HG02852 (cell line): ENCODE measurements around the gene LACTBL1.
"Not testable (repeated sequence)": the region's sequence is repeated elsewhere in the genome, so short reads cannot be mapped to it uniquely, and the experiment has no call there.

Source experiments
- ATAC-seq: cut with Tn5 transposase; IDR thresholded peaks from one replicate; pipeline ENCODE4 v1.9.1; 2021; ENCODE audit warnings: mild to moderate bottlenecking, moderate library complexity; ENCODE audit not compliant: unreplicated experiment

Gene LACTBL1

DNA sequence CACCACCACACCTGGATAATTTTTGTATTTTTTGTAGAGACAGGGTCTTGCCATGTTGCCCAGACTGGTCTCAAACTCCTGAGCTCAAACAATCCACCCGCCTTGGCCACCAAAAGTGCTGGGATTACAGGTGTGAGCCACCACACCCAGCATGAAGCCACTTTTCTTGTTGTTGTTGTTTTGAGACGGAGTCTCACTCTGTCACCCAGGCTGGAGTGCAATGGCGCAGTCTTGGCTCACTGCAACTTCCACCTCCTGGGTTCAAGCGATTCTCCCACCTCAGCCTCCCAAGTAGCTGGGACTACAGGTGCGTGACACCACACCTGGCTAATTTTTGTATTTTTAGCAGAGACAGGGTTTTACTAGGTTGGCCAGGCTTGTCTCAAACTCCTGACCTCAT, 27.5 kb downstream of the LACTBL1 start:
- ATAC-seq: not testable (repeated sequence)

DNA sequence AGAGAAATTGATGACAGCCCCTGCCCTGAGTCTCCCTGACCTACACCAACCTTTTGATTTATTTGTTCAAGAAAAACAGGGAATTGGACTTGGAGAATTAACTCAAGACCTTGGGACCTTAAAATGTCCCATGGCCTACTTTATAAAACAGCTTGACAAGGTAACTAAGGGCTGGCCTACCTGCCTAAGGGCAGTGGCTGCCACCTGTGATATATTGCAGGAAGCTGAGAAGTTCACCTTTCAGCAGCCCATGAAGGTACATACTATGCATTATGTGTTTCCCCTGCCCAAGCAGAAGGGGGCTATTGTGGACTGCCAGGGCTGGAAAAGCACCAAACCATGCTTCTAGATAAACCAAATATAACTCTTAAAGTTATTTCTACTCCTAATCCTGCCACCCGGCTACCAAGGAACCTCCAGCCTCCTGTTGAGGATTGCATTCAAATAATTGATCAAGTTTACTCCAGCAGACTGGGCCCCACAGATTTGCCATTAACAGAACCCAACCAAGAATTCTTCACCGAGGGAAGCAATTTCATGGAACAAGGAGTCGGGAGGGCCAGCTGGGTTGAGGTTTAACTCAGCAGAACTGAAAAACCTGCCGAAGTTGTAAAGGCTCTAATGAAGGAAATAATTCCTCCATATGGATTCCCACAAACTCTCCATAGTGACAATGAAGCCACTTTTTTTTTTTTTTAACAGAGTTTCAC, 28.2 kb downstream of the LACTBL1 start:
- no peak for ATAC-seq

DNA sequence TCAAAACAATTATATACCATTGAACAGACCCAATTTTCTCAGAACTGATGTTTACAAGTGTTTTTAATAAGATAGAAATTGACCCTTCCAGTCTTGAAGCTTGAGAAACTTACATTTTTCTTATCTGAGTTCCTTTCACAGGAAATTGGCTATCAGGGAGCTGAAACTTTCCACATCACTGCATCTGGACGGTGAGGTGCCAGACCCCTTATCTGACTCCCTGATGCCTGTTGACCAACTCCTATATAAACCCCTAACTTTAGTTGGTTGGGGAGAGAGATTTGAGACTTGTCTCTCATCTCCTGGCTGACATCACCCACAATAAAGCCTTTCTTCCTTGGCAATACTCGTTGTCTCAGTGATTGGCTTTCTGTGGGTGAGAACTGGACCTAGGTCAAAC, 31.4 kb downstream of the LACTBL1 start:
- ATAC-seq: no peak

DNA sequence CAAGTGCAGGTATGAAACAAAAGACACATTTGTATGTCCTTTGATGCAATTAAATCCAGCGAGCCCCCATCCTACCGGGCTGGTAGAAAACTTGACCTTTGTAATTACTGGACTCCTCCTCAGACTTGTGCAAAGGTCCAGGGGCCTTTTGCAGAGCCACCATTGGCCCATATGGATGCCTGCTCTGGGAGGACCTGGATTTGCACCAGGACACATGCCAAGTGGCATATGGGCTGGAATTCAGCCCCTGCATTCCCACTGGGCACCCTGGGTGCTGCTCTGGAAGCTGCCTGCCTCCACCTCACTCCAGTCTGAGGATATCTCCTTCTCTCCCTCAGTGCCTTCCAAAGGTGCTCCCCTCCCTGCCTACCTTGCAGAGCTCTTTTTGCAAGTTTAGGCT, 36.0 kb downstream of the LACTBL1 start:
- ATAC-seq: no peak

DNA sequence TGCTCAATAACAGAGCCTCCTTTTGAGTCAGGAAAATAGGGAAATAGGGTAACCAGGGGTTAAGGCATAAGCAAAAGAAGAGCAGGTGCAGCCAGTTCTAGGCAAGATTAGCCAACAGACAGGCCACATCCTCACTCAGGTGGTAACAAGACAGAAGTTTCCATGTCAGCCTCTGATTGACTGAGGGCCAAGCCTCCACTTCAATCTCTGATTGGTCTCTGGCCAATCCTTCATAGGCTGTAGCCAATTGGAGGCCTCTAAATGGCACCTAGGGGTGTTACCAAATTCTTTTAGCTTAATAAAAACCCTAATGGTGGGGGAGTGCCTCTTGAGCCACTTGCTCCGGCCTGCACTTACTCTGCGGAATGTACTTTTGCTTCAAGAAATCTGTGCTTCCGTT, 37.2 kb downstream of the LACTBL1 start:
- ATAC-seq: no peak

DNA sequence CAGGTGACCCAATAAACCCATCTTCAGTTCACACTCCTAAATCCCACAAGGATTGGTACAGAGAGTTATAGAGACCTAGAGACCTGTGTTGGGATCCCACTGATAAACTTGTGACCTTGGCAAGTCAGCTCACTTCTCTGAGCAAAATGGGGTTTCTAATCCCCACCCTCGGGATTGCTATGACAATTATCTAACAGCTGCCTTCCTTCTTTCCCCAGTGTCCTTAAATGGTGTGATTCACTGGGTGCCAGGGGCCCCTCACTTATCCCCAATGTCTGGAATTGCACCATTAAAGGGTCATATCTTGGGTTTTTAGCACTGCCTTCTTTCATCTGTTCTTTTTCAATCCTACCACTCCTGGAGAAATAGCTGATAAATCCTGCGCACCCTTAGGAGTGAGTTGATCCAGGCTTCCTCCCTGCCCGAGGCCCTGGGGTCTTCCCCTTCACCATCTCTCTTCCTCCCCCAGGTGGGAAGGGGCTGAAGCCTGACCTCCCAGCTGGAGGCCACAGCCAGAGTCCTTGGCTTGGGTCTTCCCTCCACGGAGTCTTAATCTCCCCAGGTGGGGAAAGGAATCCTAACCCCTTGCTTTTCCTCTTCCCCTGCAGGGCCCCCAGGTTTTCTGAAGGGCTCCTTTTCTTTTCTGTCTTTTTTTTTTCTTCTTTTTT, 39.7 kb downstream of the LACTBL1 start:
- ATAC-seq: no peak

DNA sequence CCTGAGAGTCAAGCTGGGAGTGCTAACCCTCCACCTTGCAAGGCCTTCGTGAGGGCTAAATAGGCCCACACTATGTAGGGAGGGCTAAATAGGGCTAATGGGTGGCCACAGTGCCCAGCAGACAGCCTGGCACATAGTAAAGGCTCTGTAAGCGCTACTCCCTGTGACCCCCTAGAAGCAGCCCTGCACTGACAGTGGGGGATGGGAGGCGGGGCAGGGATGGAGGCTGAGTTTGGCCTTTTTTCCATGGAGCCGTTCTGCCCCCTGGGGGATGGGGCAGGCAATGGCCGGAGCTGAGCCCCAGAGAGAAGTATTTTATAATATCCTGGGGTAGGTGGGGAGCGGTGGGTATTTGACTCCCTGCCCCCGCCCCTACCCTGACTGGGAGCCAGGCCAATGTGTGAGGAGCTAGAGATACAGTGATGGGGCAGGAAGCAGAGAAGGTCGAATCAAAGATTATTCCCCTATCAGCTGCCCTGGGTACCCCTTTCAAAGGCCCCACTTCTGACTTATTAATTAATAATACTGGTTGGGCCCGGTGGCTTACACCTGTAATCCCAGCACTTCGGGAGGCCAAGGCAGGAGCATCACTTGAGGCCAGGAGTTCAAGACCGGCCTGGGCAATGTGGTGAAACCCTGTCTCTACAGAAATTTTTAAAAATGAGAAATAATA, 42.3 kb downstream of the LACTBL1 start:
- no peak for ATAC-seq

DNA sequence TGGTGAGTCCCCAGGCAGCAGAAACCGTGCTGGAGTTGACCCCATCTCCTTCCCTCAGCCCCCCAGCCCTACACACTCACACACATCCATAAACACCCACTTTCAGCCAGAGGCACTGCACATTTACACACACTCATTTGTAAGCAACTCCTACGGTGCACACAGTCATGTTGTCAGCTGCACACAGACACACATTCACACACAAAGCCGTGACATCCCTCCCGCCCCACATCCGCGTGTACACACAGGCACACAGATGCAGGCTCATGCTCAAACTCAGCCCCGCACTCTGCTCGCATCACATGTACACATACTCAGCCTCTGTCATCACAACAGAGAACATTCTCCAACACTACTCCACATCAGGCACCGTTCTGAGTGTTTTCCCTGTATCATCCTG, 47.6 kb downstream of the LACTBL1 start:
- no peak for ATAC-seq

DNA sequence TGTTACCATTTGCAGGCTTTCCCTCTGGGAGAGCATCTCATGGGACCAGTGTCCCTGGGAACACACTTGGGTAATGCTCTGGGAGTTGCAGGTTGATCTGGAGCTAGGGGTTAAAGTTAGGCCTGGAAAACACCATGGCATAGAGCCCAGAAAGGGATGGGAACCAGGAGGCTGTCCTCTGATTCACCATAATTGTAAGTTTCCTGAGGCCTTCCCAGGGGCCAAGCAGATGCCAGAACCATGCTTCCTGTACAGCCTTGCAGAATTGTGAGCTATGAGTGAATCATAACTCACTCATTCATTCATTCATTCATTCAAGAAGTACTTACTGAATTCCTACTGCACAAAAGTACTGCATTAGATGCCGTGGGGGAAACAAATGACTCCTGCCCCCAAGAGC, 50.0 kb downstream of the LACTBL1 start:
- ATAC-seq: no peak

DNA sequence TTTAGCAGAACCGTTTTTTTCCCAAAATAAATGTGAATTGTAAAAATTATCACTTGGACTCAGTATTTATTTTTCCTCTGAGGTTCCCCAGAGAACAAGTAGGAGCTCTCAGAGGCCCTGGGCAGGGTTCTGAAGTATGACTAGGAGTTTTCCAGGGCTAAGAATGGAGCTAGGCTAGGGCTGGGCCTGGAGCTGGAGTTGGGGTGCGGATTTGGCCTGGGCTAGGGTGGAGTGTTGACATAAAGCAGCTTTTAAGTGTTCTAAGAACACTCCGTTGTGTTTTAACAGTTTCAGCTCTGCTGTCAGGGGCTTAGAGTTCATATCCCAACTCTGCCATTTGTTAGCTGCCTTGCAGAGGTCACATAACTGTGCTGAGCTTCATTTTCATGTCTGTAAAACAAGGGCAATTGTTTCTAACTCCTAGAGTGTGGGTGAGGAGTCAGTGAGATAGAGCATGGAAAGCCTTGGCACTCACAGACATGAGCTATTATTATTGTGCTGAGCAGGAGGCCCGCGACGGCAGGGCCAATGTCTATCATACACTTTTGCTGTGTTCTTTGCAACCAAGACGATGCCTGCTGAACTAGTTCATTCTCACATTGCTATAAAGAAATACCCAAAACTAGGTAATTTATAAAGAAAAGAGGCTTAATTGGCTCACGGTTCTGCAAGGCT, 51.1 kb downstream of the LACTBL1 start:
- no peak for ATAC-seq

DNA sequence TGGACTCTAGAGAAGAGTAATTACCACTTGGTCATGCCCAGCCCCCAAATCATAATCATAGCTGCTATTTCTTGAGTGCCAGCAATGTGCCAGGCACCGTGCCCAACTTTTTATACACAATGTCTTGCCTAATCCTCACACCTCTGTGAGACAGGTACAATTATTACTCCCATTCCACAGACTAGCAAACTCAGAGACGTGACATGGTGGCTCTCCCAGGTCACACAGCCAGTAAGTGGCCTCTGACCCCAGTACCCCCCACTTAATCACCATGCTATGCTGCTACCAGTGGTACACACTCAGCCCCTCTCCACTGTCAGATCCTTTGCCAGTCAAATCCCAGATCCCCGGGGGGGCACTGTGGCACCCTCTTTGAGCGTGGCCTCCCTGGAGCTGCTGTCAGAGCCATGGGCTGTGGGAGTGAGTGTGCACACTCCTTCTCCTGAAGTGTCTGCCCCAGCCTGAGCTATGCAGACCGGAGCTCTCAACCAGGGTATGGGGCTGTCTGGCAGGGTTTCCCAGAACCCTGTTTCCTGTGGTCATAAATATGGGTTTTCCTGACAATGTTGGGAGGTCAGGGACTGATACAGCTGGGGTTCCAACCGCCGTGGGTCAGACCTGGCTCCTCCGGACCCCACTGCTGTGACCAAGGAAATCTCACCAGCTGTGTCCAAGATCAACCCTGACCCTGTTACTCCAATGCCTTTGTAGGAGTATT, 51.8 kb downstream of the LACTBL1 start:
- ATAC-seq: no peak

DNA sequence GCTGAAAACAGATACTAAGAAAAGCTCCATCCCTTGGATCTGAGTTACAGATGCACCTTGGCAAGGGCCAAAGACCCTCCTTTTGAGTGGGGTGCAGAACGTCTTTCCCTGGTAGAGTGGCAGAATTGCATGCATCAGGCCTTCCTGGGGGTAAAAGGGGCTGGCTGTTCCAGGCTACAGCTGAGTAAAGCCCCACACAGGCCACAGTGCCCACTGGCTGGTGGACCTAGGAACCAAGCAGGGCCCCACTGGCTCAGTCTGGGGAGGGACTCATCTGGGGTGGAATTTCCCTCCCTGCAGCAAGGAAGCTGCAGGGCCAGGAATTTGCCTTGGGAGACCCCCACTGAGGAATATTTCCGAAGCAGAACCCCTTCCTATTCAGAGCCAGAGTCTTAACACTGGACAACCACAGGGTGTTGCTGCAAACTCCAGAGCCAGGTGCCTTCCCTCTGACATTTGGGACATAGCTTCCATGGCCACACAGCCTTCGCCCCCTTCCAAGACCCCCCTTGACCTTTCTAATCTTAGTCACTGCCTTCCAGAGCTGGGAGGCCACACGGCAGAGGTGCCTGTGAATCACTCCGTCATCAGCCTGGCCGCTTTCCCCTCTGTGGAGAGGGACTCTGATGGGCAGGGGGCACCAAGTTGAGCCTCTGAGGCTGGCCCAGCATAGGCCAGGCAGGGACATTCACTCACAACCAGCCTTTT, 52.5 kb downstream of the LACTBL1 start:
- ATAC-seq: no peak

DNA sequence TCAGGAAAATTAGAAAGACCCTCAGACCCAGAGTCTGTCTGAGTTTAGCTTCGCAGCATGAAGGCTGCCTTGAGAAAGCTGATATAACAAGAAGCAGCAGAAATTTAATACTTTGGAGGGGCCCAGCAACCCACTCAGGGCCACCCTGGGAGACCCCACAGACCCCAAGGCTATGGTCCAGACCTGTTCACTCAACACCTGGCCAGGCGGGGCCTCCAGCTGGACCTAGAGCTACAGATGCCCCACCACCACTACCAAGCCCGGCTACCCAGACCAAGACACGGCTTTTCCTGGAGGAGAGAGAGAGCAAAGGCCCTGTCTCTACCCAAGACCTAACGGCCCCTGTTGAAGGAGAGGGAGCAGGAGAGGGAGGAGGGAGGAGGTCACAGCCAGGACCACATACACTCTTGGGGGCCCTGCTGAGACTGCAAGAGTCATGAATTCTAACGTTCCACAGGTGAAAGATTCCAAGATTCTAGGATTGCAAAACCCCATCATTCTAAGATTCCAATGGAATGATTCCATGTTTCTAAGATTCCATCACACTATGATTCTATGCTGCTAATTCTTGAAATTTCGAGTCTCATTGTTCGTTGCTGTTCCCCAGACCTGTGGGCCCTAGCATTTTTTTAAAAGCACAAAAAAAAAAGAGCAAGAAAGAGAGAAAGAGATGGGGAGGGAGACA, 53.2 kb downstream of the LACTBL1 start:
- no peak for ATAC-seq

DNA sequence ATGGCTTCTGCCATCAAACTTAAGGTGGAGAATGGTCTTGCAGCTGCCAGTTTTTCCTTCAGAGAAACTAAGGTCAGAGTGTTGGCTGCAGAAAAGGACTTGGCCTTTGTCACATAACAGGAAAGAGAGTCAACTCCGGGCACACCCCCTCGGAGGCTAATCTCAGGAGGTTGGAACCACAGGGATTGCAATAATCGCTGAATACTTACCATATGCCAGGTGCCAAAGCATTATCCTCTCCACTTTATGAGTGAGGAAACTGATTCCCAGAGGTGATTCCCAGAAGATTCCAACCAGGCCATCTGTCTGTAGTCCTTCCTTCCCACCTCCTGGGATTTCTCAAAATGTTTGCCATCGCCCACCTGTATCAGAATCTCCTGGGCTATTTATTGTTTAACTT, 54.0 kb downstream of the LACTBL1 start:
- no peak for ATAC-seq

DNA sequence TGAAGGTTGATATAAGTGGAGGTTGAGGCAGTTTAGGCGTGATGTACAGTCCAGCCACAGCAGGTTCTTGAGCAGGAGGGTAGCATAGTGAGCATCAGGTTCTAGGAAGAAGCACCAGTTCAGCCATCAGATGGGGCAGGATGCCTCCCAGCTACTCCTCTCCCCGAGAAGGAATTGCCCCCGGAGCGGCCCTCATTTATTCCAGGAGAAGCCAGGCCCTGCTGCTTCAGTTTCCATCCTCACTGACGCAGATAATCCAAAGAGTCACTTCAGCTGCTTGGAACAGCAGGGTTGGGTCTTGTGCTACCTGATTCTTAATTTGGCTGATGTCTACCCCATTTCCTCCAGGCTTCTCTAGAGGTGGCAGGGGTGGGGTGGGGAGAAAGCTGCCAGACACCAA, 54.7 kb downstream of the LACTBL1 start:
- no peak for ATAC-seq

DNA sequence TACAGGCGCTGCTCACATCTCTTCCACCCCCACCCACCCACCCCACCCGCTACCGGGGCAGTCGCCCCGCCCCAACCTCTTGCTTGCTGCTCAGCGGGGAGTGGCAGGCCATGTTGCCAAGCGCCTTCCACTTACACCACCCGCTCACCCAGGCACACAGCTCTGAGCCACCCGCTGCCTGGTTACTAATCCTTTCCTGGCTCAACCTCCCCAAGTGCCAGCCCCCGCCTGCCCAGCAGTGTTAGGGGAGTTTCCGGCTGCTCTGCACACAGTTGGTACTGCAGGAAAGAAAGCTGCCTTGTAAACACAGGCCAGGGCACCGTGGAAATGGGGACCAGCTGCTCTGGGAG, 56.2 kb downstream of the LACTBL1 start:
- ATAC-seq: no peak

DNA sequence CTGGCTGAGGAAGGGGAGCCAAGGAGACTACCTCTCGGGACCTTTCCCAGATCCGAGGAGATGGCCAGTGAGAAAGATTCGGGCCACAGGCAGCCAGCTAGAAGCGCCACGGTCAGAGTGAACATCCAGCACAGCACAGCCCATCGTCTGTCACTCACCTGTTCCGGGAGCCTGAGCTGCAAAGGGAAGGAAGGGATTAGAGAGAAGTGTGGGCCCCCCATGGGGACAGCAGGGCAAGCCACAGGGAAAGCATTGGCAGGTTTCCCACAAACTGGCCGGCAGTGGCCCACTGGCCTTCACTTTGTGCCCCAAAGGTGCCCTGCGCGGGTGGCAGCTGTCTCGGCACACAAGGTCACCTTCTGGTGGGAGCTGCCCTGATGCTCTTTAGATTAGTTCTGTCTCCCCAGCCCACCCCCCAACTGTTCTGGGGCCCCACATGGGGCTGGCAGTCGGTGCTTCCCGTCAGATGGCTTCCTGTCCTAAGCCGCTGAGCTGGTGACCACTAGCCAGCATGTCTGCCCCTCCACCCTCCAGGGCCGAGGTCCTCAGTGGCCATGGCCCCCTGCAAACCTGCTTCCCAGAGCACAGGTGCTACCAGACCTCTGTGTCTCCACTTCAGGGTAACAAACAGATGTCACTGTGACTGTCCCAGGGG, 56.7 kb downstream of the LACTBL1 start:
- ATAC-seq: no peak

DNA sequence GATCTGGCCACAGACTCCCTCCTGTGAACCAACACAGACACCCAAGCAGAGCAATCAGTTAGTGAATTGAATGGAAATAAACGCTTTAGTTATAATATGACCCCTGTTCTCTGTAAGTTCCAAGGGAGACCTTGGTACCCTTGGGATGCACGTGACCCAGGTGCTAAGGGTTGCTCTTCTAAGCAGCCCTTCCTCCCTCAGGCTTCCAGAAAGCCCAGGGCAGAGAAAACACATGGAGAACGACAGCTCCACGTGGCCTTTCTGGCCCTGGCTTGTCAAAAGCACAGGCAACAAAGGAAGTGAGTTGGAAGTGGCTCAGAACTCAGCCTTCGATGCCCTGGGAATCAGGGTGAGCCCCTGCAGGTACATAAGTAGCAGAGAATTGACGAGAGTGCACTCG, 57.4 kb downstream of the LACTBL1 start:
- no peak for ATAC-seq

DNA sequence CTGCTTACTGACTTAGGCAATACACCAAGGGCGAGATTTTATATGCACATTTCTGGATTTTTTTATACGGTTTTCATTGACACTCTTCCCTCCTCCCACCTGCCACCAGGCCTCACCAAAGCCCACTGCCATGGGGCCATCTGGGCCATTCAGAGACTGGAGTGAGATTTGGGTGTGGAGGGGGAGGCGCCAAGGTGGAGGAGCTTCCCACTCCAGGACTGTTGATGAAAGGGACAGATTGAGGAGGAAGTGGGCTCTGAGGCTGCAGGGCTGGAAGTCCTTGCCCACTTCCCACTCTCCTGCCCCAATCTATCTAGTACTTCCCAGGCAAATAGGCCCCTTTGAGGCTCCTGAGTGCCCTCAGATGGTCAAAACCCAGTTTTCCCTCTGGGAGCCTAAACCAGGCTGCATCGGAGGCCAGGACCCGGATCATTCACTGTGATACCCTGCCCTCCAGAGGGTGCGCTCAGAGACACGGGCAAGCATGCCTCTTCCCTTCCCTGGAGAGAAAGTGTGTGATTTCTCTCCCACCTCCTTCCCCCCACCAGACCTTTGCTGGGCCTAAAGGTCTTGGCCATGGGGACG, 57.9 kb downstream of the LACTBL1 start:
- no peak for ATAC-seq
